Mesodermal cell (in vitro differentiated cells): ENCODE results near the gene EEF1A2.

ENCODE experiments used
- H3K27ac ChIP-seq: 2 replicates; pipeline ENCODE4 v1.7.0; 2013; ENCODE audit warnings: mild to moderate bottlenecking, low read depth, low read length, moderate library complexity; ENCODE audit not compliant: severe bottlenecking
- H3K36me3 ChIP-seq: 2 replicates; pipeline ENCODE4 v1.7.1; 2013; ENCODE audit warnings: mild to moderate bottlenecking, low read length, moderate library complexity; ENCODE audit not compliant: control insufficient read depth, insufficient read depth
- H3K4me1 ChIP-seq: one replicate; pipeline ENCODE4 v1.7.1; 2013; ENCODE audit warnings: mild to moderate bottlenecking, low read length; ENCODE audit not compliant: insufficient read depth, control insufficient read depth, poor library complexity, severe bottlenecking
- H3K4me3 ChIP-seq: 2 replicates; pipeline ENCODE4 v1.7.0; 2013; ENCODE audit warnings: low read length, control low read depth, mild to moderate bottlenecking; ENCODE audit not compliant: insufficient read depth, poor library complexity, severe bottlenecking; ENCODE audit errors: extremely low read depth
- H3K9me3 ChIP-seq: 2 replicates; pipeline ENCODE4 v1.7.1; 2013; ENCODE audit warnings: mild to moderate bottlenecking, low read length, moderate library complexity; ENCODE audit not compliant: control insufficient read depth
- WGBS, 2 experiments: methylation state at CpG; one replicate each; pipeline ENCODE4 v1.1.5; 2013; ENCODE audit warnings: missing lambda C conversion rate in 2 of 2; ENCODE audit not compliant: insufficient coverage in 2 of 2; 5-methylcytosine and 5-hydroxymethylcytosine counted together

Gene EEF1A2

GRCh38 chr20:63536241-63536977 lies 37.5 kb upstream of the EEF1A2 start:
- Histone ChIP-seq H3K4me1 (peaks cover 8% of the 10 kb centered on the region), H3K9me3 (no peaks in the 10 kb centered on the region), H3K36me3 (no peaks in the 10 kb centered on the region), H3K4me3 (no peak overlapping the region), H3K27ac (no peak overlapping the region)
- 85 to 89% methylated on average over 34 to 35 of the region's 35 CpGs for WGBS, 2 experiments

- 89 to 90% methylated on average over 39 to 48 of the region's 49 CpGs for WGBS, 2 experiments
- H3K36me3 ChIP-seq, result no peaks in the 10 kb centered on the region
- no peak overlapping the region for H3K27ac ChIP-seq
- no peak overlapping the region for H3K4me3 ChIP-seq
- H3K4me1 ChIP-seq, result peaks cover 4% of the 10 kb centered on the region
- H3K9me3 ChIP-seq, result no peaks in the 10 kb centered on the region
These were observed 36.2 kb upstream of the EEF1A2 start for GRCh38 chr20:63534831-63535651.

- H3K36me3 ChIP-seq, result no peaks in the 10 kb centered on the region
- H3K4me1 ChIP-seq, result peaks cover 2% of the 10 kb centered on the region
- no peak overlapping the region for H3K27ac ChIP-seq
- WGBS, 2 experiments, result 87 to 90% methylated on average over 10 to 12 of the region's 12 CpGs
- H3K4me3 ChIP-seq, result no peak overlapping the region
- no peaks in the 10 kb centered on the region for H3K9me3 ChIP-seq
These were observed 35.5 kb upstream of the EEF1A2 start for GRCh38 chr20:63534427-63534830.

- no peaks in the 10 kb centered on the region for H3K9me3 ChIP-seq
- 91 to 92% methylated on average over 25 to 27 of the region's 28 CpGs for whole genome bisulfite sequencing, 2 experiments
- H3K27ac ChIP-seq, result no peak overlapping the region
- no peak overlapping the region for H3K4me3 ChIP-seq
- no peaks in the 10 kb centered on the region for H3K36me3 ChIP-seq
- H3K4me1 ChIP-seq, result peaks cover 2% of the 10 kb centered on the region
These were observed 35.0 kb upstream of the EEF1A2 start for GRCh38 chr20:63533871-63534393.

- Histone ChIP-seq H3K27ac (no peak overlapping the region), H3K4me3 (no peak overlapping the region), H3K4me1 (peaks cover 2% of the 10 kb centered on the region), H3K9me3 (no peaks in the 10 kb centered on the region), H3K36me3 (no peaks in the 10 kb centered on the region)
- WGBS, 2 experiments, result 87 to 88% methylated on average over 11 to 14 of the region's 14 CpGs
These were observed 34.5 kb upstream of the EEF1A2 start for GRCh38 chr20:63533388-63533787.

GRCh38 chr20:63532449-63532971 lies 33.6 kb upstream of the EEF1A2 start:
- Histone ChIP-seq H3K9me3 (no peaks in the 10 kb centered on the region), H3K27ac (no peak overlapping the region), H3K4me1 (no peaks in the 10 kb centered on the region), H3K4me3 (no peak overlapping the region), H3K36me3 (no peaks in the 10 kb centered on the region)
- WGBS, 2 experiments, result 96 to 97% methylated on average over 20 to 21 of the region's 24 CpGs

GRCh38 chr20:63531686-63532448 lies 33.0 kb upstream of the EEF1A2 start:
- Histone ChIP-seq H3K27ac (no peak overlapping the region), H3K36me3 (no peaks in the 10 kb centered on the region), H3K4me3 (no peak overlapping the region), H3K4me1 (no peaks in the 10 kb centered on the region), H3K9me3 (no peaks in the 10 kb centered on the region)
- 92% methylated on average over 17 to 19 of the region's 27 CpGs for WGBS, 2 experiments

- Histone ChIP-seq H3K9me3 (no peaks in the 10 kb centered on the region), H3K27ac (no peak overlapping the region), H3K36me3 (no peaks in the 10 kb centered on the region), H3K4me3 (no peak overlapping the region), H3K4me1 (no peaks in the 10 kb centered on the region)
- WGBS, 2 experiments, result 91 to 95% methylated on average over 14 of the region's 14 CpGs
These were observed 31.9 kb upstream of the EEF1A2 start for GRCh38 chr20:63530788-63531160.

- H3K27ac ChIP-seq, result no peak overlapping the region
- H3K4me3 ChIP-seq, result no peak overlapping the region
- WGBS, 2 experiments, result 89 to 94% methylated on average over 25 to 38 of the region's 39 CpGs
- H3K9me3 ChIP-seq, result no peaks in the 10 kb centered on the region
- H3K4me1 ChIP-seq, result no peaks in the 10 kb centered on the region
- H3K36me3 ChIP-seq, result no peaks in the 10 kb centered on the region
These were observed 31.2 kb upstream of the EEF1A2 start for GRCh38 chr20:63529861-63530787.
